NCI-H1092 treated with DMSO at 0.1 percent for 48 hours (cell line): Measurements from ENCODE around the gene RPRD1B.

Experiments
- DNase-seq: peaks from one replicate; lab custom pipeline; 2025; lab: John Stamatoyannopoulos, UW

RPRD1B gene

DNA sequence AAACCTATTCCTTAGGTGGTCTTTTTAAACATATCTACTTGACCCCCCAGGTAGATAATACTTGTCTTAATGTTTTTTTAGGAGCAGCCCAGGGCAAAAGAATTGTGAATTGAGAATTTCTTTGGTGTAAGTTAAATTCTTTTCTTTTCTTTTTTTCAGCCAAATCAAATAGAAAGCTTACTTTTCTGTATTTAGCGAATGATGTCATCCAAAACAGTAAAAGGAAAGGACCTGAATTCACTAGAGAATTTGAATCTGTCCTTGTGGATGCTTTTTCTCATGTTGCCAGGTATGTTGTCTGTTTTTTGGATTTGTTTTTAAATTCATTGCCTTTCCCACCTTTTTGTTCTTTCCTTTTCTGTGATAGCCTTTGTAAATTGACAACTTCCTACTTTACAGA, 6.7 kb downstream of the RPRD1B start:
- no peak for DNase-seq

DNA sequence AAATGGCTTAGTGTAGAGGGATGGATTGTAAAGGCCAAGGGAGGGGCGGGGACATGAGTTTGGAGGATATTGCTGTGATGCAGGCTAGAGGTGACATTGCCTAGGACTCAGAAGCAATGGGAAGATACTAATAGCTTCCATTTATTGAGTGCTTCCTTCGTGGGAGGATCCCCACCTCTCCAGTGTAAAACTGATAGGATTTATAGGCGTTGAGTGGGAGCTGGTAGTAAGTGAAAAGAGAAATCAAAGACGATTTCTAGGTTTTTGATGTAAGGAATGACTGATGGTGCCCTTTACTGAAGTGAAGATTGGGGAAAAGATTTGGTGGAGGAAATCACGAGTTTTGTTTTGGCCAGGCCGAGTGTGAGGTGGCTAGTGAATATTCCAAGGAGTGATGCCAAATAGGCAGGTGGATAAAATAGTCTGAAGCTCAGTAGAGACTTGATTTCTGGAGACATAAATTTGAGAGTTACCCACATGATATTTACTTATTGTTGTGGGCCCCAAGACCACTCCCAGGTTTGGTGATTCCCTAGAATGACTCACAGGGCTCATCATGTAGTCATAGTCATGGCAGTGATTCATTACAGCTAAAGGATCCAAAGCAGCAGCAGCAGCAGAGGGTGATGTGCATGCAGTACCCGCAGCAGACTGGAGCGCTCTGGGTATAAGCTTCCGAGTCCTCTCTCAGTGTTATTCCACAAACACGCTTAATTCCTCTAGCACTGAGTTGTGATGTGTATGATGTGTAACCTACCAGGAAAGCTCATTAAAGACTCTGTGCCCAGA, 10.2 kb downstream of the RPRD1B start:
- DNase-seq, result no peak

DNA sequence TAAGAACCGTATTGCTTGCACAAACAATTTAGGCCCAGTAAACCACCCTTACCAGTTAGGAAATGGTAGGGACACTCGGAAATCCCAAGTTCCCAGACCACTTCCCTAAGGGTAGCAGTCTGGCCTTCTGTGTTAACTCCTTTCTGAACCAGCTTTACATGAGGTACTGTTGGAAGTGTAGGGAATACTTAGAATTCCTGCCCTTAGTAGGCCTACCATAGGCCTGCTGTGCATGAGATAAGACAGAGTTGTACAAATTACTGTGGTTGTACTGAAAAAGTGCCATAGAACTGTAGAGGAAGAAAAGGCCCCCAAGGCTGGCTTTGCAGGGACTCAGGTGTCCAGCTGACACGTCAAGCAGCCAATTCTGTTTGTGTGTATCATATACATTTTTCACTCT, 11.1 kb downstream of the RPRD1B start:
- DNase-seq, result no peak

DNA sequence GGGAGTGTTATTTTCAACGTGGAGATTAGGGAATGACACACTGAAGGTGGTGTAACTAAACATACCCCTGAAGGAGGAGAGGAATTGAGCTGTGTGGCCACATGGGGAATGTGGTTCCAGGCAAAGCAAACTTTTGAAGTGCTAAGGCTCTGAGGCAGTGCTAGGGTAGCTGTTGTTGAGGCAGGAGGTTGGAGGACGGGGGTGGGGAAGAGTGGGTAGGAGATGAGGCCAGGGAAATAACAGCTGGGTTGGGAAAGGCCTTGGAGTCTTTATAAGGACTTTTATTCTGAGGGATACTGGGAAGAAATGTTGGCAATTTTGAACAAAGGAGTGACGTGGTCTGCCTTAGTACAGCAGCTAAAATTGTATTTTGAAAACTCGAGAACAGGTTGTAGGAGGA, 13.0 kb downstream of the RPRD1B start:
- DNase-seq, result no peak

DNA sequence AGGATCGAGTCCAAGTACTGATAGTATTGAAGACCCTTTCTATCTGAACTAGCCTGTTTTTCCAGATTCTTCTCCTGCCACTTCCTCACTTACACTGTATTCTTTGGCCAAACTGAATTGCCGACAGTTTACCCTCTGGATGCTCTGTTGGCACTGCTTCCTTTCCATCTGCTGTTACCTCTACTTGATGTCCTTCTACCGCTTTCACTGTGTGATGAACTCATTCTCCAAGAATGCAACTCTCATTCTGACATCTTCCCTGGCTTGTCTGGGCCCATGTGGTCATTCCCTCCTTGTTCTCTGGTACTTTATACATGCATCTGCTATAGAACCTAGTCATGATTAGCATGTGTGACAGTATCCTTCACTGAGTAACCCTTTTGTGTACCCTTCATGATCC, 16.3 kb downstream of the RPRD1B start:
- no peak for DNase-seq

DNA sequence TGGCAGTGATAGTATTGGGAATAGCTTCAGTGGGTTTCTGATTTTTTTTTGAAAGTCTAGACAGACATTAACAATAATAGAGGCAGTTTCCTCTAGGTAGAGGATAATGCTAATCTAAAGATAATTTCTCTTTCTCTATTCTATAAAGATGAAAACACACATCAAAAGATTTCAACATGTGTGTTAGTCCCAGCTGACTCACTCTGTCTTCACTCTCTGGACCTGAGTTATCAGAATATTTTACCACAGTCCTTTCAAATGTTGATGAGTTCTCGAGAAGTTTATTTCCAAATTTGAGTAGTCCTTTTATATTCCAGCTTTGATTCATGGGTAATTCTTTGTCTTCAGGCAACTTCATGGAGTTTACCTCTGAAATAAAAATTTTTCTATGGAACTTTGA, 17.1 kb downstream of the RPRD1B start:
- DNase-seq, result no peak

DNA sequence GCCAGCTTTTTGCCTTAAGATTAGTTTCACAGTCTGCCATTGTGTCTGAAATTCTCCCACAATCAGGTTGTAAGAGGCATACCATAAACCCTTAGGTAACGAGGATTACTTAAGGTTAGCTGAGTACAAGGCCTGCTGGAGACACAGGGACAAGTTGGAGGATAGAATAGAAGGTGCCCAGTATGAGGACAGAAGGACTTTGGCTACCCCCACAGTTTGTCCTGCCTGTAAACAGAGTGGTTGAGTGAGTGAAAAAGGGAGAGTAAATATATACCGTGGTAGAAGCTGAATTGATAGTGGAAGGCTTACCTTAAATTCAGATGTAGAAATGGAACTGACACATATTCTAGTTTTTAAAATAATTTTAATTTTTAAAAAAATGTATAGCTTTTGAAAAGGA, 19.3 kb downstream of the RPRD1B start:
- DNase-seq, result no peak

DNA sequence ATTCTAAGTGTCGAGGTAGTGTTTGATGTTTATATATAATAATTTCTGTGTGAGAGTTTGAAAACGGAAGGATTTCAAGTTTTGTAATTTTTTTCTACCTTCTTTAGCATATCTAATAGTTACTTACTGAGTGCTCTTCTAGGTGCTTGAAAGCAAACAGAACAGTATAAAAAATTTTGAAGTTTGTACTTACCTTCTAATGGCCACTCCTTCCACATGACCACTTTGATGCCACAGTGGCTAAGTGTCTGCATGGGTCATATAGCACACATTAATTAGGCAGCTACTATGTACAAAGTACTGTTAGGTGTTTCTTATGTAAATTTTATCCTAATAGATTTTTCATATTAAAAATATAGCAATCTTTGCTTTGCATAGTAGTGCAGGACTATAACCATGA, 21.1 kb downstream of the RPRD1B start:
- DNase-seq, result no peak

DNA sequence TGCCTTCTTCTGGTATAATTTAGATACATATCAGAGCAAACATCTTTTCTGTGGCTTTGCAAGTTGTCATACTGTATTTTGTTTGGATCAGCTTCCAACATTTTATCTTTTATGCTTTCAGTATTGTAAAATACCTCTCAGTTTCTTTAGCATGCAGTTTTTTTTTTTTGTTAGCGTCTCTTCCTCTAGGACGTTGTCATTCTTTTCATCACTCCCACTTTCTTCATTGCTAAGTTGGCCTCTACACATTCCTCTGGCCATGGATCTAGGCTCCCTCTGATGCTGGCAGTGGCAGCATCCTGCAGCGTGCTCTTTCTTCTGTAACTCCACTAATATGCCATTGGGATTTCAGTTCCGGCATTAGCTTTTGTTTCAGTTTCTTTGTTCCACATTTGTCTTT, 21.7 kb downstream of the RPRD1B start:
- no peak for DNase-seq

DNA sequence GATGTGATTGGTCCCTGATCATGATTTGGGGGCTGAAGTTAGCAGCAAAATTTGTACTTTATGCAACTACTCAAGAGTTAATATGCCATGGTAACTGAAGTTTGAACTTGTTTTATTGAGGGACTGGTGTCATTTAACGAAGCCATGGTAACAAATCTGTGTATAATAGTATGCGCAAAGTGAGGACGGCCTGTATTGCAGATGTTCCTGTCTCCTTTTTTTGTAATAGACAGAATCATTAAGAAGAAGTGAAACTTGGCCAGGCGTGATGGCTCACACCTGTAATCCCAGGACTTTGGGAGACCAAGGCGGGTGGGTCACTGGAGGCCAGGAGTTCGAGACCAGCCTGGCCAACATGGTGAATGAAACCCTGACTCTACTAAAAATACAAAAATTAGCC, 22.3 kb downstream of the RPRD1B start:
- DNase-seq, result no peak

DNA sequence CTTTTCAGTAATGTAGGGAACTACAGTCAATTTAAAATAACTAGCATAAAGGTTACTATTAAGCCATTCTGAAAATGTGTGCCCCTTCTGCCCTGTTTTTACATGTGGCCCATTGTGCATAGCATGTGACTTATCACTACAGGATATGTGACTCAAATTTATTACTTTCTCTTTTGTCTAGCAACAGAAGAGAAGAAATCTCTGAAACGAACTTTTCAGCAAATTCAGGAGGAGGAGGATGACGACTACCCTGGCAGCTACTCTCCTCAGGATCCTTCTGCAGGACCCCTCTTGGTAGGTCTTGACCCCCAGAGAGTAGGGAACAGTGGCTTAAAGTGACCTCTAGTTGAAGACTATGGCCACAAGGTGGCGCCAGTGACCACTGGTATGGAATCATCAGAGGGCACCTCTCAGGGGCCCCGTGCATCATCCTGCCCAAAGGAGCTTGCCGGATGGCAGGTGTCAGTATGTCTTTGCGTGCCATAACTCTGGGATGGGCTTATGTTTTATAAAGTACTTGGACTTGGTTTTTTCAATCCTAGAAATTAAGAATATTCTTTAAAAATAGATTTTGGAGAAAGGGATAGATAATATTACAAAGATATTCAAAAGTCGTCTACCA, 23.9 kb downstream of the RPRD1B start:
- peak; percentile 59 for DNase-seq

DNA sequence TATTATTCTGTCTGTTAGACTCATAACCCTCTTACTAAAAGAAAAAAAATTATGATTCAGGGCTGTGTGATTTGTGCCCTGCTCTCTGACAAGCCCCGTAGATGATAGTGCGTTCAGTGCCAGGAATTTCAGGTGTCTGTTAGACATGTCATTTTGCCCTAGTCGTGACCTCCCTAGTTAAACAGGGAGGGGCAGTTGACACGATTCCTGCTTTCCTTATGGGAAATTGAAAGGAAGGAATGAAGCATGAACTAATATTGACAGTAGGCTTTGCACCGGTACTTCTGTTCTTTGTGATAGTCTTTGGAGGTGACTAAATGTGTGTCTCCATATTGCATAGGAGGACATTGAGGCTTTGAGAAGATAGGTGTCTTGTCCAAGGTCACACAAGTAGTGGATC, 26.3 kb downstream of the RPRD1B start:
- DNase-seq, result no peak

DNA sequence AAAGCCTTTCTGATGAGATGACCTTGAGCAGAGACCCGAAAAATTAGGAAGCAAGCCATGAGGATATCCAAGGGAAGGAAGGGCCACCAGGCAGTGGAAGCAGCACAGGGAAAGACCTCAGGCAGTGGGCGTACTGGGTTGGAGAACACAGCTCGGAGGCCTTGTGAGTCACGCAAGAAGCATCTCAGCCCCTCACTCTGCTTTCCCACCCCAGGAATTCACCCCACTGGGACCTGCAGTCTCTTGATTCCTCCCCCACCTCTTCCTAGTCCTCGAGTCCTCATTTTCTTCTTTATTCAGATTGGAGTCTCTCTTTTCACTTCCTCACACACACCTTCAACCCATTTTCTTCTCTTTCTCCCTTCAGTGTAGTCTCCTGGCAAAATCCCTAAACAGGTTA, 27.0 kb downstream of the RPRD1B start:
- no peak for DNase-seq

DNA sequence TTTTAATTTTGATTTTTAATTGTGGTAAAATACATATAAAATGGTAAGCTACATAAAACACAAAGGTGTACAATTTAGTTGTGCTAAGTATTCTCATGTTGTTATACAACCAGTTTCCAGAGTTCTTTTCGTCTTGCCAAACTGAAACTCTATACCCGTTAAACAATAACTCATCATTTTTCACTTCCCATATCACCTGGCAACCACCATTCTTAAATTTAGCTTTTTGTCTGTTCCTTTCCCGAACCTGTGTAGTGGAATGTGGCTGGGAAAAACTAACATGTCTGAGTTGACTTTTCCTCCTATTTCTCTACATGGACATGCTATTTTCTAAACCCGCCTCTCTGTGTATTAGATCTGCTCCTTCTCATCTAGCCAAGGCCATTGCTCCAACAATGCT, 27.6 kb downstream of the RPRD1B start:
- DNase-seq, result no peak

DNA sequence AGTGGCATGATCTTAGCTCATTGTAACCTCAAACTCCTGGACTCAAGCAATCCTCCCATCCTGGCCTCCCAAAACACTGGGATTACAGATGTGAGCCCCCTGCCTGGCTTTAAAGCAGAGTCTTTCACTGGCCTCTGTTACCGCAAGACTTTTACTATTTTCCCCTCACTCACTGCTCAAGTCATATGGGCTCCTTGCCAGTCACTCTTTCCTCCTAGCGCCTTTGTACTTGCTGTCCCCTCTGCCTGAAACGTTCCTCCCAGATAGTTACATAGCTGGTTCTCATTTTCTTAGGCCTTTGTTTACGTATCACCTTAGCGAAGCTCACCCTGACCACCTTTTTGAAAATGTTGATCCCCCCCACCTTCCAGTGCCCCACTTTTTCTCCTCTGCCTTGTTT, 29.3 kb downstream of the RPRD1B start:
- DNase-seq, result no peak

DNA sequence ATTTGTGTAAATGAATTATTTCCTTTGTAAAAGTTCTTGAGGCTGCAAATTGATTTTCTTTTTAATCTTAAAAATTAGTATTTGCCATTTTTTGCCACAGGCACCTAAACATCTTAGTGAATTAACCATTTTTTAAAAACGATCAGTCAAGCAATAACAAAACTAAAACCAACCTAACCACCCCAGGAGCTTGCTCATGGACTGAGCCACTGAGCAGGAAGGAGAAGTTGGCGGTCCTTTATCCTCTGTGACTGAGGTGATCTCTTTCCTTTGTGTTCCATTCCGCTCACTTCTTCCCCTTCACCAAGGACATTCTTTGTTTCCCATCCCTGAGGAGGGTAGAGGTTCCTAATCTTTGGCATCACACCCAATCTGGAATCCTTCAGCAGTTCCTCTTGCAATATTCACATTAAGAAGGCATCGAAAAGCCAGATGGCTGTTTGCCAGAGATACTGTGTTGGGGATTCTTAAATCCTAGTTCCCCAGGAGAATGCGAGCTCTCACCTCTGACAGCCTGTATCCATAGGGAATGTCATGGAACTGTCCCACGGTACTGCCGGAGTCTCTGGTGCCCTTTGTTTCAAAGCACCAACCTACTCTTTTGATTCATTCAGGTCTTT, 30.5 kb downstream of the RPRD1B start:
- DNase-seq, result no peak

DNA sequence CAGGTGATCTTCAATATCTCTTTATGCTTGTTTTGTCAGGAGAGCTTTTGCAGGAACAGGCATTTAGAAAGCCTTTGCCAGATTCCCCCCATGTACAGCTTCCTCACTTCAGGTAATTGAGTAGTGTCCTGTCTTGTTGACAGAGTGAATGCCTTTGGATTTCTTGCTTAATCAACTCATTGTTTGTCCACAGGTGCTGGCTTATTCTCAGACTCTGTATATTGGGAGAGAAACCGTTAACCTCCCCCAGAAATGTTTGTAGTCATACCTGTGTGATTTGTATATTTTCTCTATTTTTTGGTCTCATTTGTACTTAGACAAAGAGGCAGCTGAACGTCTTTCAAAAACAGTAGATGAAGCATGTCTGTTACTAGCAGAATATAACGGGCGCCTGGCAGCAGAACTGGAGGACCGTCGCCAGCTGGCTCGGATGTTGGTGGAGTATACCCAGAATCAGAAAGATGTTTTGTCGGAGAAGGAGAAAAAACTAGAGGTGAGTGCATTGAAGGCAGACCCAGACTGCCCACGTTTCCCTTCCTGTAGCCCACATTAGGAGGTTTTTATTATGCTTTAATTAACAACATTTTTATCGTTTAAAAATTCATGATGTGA, 32.3 kb downstream of the RPRD1B start:
- no peak for DNase-seq

DNA sequence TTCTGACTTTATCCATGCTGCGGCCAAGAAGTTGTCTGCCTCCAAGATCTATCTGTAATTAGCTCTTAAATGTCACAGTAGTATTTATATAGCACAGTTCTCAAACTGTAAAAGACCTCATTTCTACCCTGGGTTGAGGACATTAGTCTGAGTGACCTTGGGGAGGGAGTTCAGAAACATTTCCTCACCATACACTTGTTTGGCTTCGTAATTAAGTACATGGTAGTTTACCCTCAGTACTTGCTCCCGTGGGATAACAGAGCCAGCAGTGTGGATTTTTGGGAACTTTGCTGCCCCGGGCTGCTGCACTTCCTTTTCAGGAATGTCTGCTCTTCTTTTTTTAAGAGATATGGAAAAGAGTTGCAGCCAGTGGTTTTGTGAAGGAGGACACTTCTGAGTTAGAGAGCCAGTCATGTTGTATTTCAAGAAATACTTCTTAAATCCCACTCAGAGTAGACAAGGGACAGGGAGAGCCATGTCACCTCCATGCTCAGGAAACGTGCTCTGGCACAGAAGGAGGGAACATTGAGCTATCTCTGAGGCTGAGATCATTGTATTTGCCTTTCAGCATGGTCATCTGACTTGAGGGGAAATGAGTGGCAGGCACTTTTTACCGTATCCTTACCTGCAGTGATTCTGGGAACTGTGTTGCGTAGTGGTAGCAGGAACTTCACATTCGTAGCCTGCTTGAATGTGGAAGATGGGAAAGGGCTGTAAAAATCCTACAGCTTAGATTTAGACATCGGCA, 33.6 kb downstream of the RPRD1B start:
- no peak for DNase-seq

DNA sequence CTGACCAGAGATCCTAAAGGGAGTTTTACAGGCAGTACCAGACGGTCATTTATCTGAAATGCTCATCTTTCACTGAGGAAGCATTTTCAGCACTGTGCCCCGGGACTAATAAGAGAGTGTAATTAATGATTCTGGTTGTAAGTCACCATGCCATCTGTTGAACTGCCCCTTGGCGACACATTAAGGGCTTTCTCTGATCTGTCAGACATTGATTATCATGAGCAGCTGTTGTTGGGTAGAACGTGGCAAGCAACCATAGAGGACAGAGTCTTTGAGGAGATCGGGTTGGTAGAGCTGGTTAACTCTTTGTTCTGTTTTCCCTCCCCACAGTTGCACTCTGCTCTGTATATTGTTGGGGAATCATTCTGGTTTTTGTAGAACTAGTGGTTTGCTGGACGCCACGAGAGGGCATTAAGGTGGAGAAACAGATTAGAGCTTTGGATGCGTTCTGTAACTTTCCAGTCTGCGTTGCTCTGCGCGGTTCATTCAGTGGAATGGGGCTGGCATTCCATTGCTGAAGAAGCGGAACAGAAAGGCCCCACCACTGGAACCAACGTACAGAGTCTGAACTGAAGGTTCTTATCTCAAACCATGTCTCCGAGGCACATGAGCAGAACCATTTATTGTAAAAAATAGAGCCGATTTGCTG, 34.3 kb downstream of the RPRD1B start:
- no peak for DNase-seq

DNA sequence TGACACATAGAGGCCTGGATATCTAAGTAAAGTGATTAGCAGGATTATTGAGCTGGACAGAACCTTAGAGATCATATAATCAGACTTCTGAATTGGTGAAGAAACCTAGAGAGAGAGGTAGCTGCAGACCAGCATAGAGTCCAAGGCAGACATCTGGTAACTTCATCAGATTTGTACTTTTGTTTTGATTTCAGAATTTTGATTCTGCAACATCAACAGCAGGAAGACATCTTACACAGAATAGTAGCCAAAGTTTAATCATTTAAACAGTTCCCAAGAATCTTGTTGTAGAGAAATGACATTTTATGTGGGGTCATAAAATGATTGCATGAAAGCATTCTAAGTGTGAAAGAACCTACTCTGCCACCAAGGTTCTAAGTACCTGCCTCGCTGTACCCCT, 39.4 kb downstream of the RPRD1B start:
- no peak for DNase-seq

DNA sequence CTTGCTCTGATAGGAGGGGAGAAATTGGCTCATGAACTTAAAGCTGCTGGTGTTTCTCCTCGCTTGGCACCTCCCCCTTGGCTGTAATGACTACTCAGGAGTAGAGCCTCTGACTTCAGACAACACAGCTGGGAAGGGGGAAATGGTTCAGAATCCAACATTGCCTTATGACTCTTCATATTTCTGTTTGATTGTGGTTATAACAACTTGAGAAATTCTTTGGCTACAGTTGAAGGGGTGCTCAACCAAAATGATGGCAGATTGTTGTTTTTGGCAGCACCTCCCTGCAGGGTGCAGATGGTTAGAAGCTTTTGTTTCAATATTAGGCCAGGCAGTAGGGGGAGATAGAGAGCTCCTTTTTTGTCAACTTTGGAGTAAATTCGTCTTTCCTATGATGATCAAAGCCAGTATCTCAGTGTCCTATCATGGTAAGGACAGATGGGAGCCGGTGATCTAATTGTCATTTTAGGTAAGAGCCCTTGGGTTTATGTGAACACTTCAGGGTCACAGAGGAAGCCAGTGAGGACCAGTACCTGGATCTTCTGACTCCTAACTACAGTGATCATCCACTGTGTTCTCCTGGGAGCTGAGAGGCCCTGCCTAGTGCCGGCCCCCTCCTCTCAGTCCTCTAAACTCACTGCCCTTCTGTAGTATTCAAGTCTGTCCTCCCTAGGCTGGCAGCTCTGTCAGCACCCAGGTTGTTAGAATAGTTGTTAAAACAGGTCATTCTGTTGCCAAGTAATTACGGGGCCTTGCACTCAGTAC, 39.9 kb downstream of the RPRD1B start:
- peak; percentile 5 for DNase-seq
